ENCODE data around the gene LAMTOR4. TPM values are rescaled to one million over a fixed set of nuclear protein-coding genes. Genes with fewer than 3 reads are reported as not detected.

Gene LAMTOR4
- total and polyA plus RNA-seq, 7 experiments from 2014 or later = 132 to 555 (median 192) TPM

DNA sequence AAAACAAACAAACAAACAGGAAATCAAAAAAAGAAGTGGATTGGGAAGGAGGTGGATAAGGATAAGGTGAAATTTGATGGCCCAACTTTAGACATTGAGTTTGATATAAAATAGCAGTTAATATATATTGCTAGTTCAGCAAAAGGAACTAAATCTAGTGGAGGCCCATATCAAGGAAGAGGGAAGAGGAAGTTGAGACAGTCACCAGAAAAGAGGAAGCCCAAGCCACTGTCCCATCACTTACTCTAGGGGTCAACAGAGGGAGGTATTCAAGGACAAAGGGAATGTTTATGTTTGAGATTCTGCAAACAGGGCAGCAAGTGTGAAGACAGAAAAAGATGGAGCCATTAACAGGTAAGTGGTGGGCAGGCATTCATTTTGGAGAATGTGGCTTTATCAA lies 3.7 kb downstream of the LAMTOR4 start:
- peaks cover 17 to 33% of the 10 kb centered on the region in 2 donors for H3K4me1 ChIP-seq (ENCODE audit: control insufficient read depth in 2 of 2, insufficient read depth in 2 of 2, low read length in 2 of 2)
- no peak for DNase-seq
- Mint-ChIP-seq H3K27me3 (no peaks in the 10 kb centered on the region), H3K4me3 (peak overlapping the region in 5 of 10 donors; percentile 1 to 40 (median 16)), H3K4me1 (peaks cover 43 to 75% (median 63%) of the 10 kb centered on the region in 7 donors), H3K9me3 (no peaks in the 10 kb centered on the region), H3K27ac (peak overlapping the region in 8 of 9 donors; percentile 26 to 80 (median 66)), H3K36me3 (peaks cover 0 to 25% (median 15%) of the 10 kb centered on the region in 5 donors)
- ATAC-seq = no peak
- intact Hi-C loops (cut with micrococcal nuclease) = no loop called here
- peak overlapping the region; percentile 27 for H3K27ac ChIP-seq (ENCODE audit: low read depth, low read length)
- H3K4me3 ChIP-seq (ENCODE audit: low read length) = no peak overlapping the region
- H3K36me3 ChIP-seq (ENCODE audit: control insufficient read depth in 2 of 3, insufficient read depth in 3 of 3, low read length in 3 of 3) = peaks cover 0 to 49% (median 16%) of the 10 kb centered on the region in 3 experiments
- no peaks in the 10 kb centered on the region for H3K27me3 ChIP-seq (ENCODE audit: control insufficient read depth in 2 of 2, insufficient read depth in 2 of 2, low read length in 2 of 2)
- POLR2A ChIA-PET = interaction anchor here (0.6 to 23.1 kb wide), 3 partner anchors 11 to 28 kb away, joined by 3 to 383 read pairs (median 326); partner anchors contain the start of genes GAL3ST4, GPC2, STAG3 and TRAPPC14
- CTCF ChIA-PET = interaction anchor here (0.7 kb wide), 2 partner anchors 51 to 68 kb away, joined by 3 to 4 read pairs; partner anchors contain the start of gene MCM7
- H3K9me3 ChIP-seq (ENCODE audit: control insufficient read depth in 2 of 3, low read length in 3 of 3) = no peaks in the 10 kb centered on the region

DNA sequence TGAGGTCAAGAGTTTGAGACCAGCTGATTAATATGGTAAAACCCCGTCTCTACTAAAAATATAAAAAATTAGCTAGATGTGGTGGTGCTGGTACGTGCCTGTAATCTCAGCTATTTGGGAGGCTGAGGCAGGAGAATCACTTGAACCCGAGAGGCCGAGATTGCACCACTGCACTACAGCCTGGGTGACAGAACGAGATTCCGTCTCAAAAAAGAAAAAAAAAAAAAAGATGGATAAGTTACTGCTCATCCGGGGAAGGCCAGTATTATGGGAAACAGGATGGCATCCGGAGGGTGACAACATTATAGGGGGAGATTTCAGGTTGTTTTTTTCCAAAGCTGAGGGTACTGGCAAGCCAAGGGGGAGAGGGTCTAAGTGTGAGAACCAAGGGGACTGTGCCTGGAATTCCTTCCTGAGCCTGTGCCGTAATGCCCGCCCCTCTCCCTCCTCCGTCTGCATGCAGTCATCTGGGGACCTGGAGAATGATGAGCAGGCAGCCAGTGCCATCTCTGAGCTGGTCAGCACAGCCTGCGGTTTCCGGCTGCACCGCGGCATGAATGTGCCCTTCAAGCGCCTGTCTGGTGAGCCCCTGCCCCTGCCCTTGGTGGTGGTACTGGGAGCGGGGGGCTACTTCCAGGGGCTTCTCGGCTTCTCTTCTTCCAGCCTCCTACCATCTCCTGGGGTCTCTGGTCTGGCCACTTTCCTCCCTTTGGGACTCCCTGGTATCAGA lies 4.4 kb downstream of the LAMTOR4 start:
- DNase-seq = no peak

DNA sequence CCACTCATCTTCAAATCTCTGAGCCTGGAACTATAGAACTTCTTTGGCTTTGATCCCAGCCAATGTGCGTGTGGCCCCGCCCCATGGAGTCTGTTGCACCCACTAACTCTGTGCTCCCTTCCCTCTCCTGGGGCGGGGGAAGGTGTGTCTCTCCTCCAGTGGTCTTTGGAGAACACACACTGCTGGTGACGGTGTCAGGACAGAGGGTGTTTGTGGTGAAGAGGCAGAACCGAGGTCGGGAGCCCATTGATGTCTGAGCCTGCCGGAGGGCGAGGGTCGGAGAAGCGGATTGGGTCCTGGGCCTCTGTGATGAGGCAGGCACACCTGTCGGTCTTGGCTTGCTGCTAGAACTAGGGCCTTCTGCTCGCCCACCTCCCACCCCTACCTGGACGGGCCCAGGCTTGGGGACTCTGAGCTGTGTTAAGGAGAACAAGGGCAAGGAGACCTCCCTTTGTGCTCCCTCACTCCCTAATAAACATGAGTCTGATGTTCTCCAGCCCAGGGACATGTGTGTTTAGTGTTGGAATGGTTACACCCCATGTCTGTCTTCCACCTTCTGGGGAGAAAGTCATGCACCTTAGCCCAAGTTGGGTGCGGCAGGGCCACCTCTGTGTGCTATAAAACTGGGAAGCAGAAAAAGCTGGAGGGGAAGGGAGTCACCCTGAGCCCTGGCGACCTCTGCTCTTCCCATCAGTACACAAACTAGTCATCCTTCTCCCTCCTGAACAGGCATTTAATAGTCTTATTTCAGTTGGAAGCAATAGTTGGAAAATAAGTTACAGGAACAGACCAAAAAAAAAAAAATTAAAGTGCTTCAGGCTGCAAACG lies 5.2 kb downstream of the LAMTOR4 start:
- CTCF ChIA-PET = interaction anchor here (1.2 kb wide), 1 partner anchor 66 kb away, joined by 3 read pairs; the partner anchor contains the start of gene PVRIG
- Histone ChIP-seq H3K36me3 (ENCODE audit: control insufficient read depth in 2 of 3, insufficient read depth in 3 of 3, low read length in 3 of 3) (peaks cover 0 to 53% (median 16%) of the 10 kb centered on the region in 3 experiments), H3K27ac (ENCODE audit: low read depth, low read length) (no peak overlapping the region), H3K4me1 (ENCODE audit: control insufficient read depth in 2 of 2, insufficient read depth in 2 of 2, low read length in 2 of 2) (peaks cover 16 to 41% of the 10 kb centered on the region in 2 donors), H3K27me3 (ENCODE audit: control insufficient read depth in 2 of 2, insufficient read depth in 2 of 2, low read length in 2 of 2) (no peaks in the 10 kb centered on the region), H3K4me3 (ENCODE audit: low read length) (no peak overlapping the region), H3K9me3 (ENCODE audit: control insufficient read depth in 2 of 3, low read length in 3 of 3) (no peaks in the 10 kb centered on the region)
- DNase-seq (no peak), ATAC-seq (no peak)
- peak overlapping the region in 7 of 9 donors; percentile 26 to 82 (median 72) for H3K27ac Mint-ChIP-seq
- H3K4me1 Mint-ChIP-seq = peaks cover 48 to 76% (median 62%) of the 10 kb centered on the region in 7 donors
- intact Hi-C loops (cut with micrococcal nuclease) = no loop called here
- peaks cover 0 to 29% (median 15%) of the 10 kb centered on the region in 5 donors for H3K36me3 Mint-ChIP-seq
- POLR2A ChIA-PET = interaction anchor here (0.8 to 23.1 kb wide), 4 partner anchors 9 to 68 kb away, joined by 3 to 383 read pairs (median 165); partner anchors contain the start of genes GAL3ST4, GPC2, STAG3 and TRAPPC14
- H3K27me3 Mint-ChIP-seq = no peaks in the 10 kb centered on the region
- H3K4me3 Mint-ChIP-seq = no peak overlapping the region
- no peaks in the 10 kb centered on the region for H3K9me3 Mint-ChIP-seq

More for the DNA sequence above, 4.4 kb downstream of the LAMTOR4 start:
- no peak for ATAC-seq
- Histone ChIP-seq H3K27ac (ENCODE audit: low read depth, low read length) (peak overlapping the region; percentile 43), H3K4me1 (ENCODE audit: control insufficient read depth in 2 of 2, insufficient read depth in 2 of 2, low read length in 2 of 2) (peaks cover 17 to 38% of the 10 kb centered on the region in 2 donors), H3K9me3 (ENCODE audit: control insufficient read depth in 2 of 3, low read length in 3 of 3) (no peaks in the 10 kb centered on the region), H3K4me3 (ENCODE audit: low read length) (no peak overlapping the region), H3K36me3 (ENCODE audit: control insufficient read depth in 2 of 3, insufficient read depth in 3 of 3, low read length in 3 of 3) (peaks cover 0 to 49% (median 16%) of the 10 kb centered on the region in 3 experiments), H3K27me3 (ENCODE audit: control insufficient read depth in 2 of 2, insufficient read depth in 2 of 2, low read length in 2 of 2) (no peaks in the 10 kb centered on the region)
- Mint-ChIP-seq H3K4me1 (peaks cover 47 to 79% (median 67%) of the 10 kb centered on the region in 7 donors), H3K27me3 (no peaks in the 10 kb centered on the region), H3K9me3 (no peaks in the 10 kb centered on the region), H3K27ac (peak overlapping the region in 4 of 9 donors; percentile 26 to 82 (median 75)), H3K36me3 (peaks cover 0 to 29% (median 15%) of the 10 kb centered on the region in 5 donors), H3K4me3 (peak overlapping the region in 2 of 10 donors; percentile 23 to 34)
- ChIA-PET POLR2A (interaction anchor here (0.6 to 23.1 kb wide), 5 partner anchors 10 to 69 kb away, joined by 3 to 383 read pairs (median 4); partner anchors contain the start of genes GAL3ST4, GPC2, STAG3 and TRAPPC14), CTCF (interaction anchor here (0.7 to 1.2 kb wide), 3 partner anchors 52 to 69 kb away, joined by 3 to 4 read pairs (median 3); partner anchors contain the start of genes MCM7 and PVRIG)
- intact Hi-C loops (cut with micrococcal nuclease) = no loop called here

DNA sequence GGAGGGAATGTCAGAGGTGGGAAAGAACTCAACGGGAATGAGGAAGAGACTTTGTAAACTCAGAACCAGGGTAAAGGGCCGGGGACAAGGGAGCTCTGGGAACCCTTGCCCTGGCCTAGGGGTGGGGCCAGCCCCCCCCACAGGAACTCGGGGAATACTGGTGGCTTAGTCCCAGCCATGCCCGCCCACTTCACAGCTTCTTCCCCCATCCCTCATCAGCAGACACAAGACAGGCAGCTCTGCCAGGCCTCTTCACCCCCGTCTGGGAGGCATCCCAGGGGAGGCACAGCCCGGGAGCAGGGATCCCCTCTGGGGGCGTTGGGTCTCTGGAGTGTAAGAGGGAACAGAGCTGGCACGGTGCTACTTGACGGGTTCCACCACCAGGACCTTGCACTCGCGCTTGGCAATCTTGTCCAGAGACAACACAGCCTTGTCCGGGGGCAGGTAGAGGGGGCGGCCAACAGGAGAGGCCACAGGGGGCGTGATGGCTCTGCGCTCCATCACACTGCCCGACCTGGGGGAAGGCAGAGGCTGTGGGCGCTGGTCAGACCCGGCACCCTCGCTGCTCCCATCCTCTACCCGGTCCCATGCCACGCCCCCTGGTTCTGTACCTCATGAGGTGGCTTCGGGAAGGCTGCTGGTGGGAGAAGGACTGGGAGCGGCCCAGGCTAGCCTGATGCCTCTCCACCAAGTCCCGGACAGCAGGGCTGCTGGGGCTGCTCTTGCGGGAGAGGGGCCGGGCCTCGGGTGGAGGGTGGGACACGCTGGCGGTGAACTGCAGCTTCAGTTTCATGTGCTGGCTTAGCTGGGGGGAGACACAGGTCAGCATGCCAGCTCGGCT lies 6.2 kb downstream of the LAMTOR4 start:
- Mint-ChIP-seq H3K36me3 (peaks cover 0 to 29% (median 15%) of the 10 kb centered on the region in 5 donors), H3K27me3 (no peaks in the 10 kb centered on the region), H3K27ac (peak overlapping the region in 4 of 9 donors; percentile 52 to 86 (median 71)), H3K9me3 (no peaks in the 10 kb centered on the region), H3K4me1 (peaks cover 53 to 79% (median 68%) of the 10 kb centered on the region in 7 donors), H3K4me3 (peak overlapping the region in 5 of 10 donors; percentile 2 to 90 (median 84))
- peaks cover 14 to 41% of the 10 kb centered on the region in 2 donors for H3K4me1 ChIP-seq (ENCODE audit: control insufficient read depth in 2 of 2, insufficient read depth in 2 of 2, low read length in 2 of 2)
- H3K4me3 ChIP-seq (ENCODE audit: low read length) = no peak overlapping the region
- POLR2A ChIA-PET = interaction anchor here (0.6 to 23.1 kb wide), 4 partner anchors 8 to 67 kb away, joined by 3 to 383 read pairs (median 164); partner anchors contain the start of genes GAL3ST4, GPC2, STAG3 and TRAPPC14
- DNase-seq (no peak), ATAC-seq (no peak)
- peak overlapping the region; percentile 48 for H3K27ac ChIP-seq (ENCODE audit: low read depth, low read length)
- CTCF ChIA-PET = interaction anchor here (0.9 to 4.8 kb wide), 3 partner anchors 12 to 35 kb away, joined by 3 to 16 read pairs (median 4); partner anchors contain the start of gene GAL3ST4
- intact Hi-C loops (cut with micrococcal nuclease) = no loop called here
- no peaks in the 10 kb centered on the region for H3K9me3 ChIP-seq (ENCODE audit: control insufficient read depth in 2 of 3, low read length in 3 of 3)
- H3K36me3 ChIP-seq (ENCODE audit: control insufficient read depth in 2 of 3, insufficient read depth in 3 of 3, low read length in 3 of 3) = peaks cover 0 to 53% (median 16%) of the 10 kb centered on the region in 3 experiments
- H3K27me3 ChIP-seq (ENCODE audit: control insufficient read depth in 2 of 2, insufficient read depth in 2 of 2, low read length in 2 of 2) = no peaks in the 10 kb centered on the region

DNA sequence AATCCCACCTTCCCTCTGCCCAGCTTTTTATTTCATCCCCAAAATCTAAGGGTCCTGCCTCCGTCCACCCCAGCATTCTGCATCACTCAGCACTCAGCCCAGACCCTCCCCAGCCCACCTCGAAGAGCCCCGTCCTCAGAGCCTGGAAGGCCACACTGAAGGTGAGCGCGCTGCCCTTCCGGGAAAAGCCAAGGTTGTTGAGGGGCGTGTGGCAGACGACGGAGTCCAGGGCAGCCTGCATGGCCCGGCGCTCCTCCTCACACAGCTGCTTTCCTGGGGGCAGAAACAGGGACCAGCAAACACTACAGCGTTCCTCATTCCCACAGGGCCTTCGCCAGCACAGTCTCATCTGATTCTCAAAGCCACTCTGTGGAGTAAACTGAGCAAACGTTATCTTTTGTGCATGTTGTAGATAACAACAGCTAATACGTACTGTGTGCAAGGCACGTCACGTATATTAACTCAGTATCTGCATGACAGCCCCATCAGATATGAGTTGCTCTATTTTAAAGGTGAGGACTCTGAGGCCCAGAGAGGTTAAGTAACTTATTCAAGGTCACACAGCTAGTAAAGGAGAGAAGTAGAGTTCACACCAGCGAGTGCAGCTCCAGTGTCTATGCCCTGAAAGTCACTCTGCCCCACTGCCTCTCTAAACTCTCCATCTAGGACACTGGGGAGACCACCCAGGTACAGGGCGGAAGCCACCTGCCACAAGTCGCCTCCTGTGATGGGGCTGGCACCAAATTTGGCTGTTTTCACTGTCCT lies 7.0 kb downstream of the LAMTOR4 start:
- Histone ChIP-seq H3K36me3 (ENCODE audit: control insufficient read depth in 2 of 3, insufficient read depth in 3 of 3, low read length in 3 of 3) (peaks cover 0 to 53% (median 16%) of the 10 kb centered on the region in 3 experiments), H3K4me1 (ENCODE audit: control insufficient read depth in 2 of 2, insufficient read depth in 2 of 2, low read length in 2 of 2) (peaks cover 7 to 33% of the 10 kb centered on the region in 2 donors), H3K27me3 (ENCODE audit: control insufficient read depth in 2 of 2, insufficient read depth in 2 of 2, low read length in 2 of 2) (no peaks in the 10 kb centered on the region), H3K4me3 (ENCODE audit: low read length) (no peak overlapping the region), H3K9me3 (ENCODE audit: control insufficient read depth in 2 of 3, low read length in 3 of 3) (no peaks in the 10 kb centered on the region), H3K27ac (ENCODE audit: low read depth, low read length) (peak overlapping the region; percentile 88)
- H3K4me3 Mint-ChIP-seq = peak overlapping the region in 9 of 10 donors; percentile 33 to 93 (median 86)
- H3K36me3 Mint-ChIP-seq = peaks cover 0 to 24% (median 9%) of the 10 kb centered on the region in 5 donors
- no peaks in the 10 kb centered on the region for H3K9me3 Mint-ChIP-seq
- CTCF ChIA-PET = interaction anchor here (0.9 to 4.8 kb wide), 5 partner anchors 12 to 62 kb away, joined by 3 to 16 read pairs (median 4); partner anchors contain the start of genes GAL3ST4, GPC2 and STAG3
- intact Hi-C loops (cut with micrococcal nuclease) = no loop called here
- DNase-seq (no peak), ATAC-seq (no peak)
- peaks cover 45 to 79% (median 65%) of the 10 kb centered on the region in 7 donors for H3K4me1 Mint-ChIP-seq
- H3K27ac Mint-ChIP-seq = peak overlapping the region in 8 of 9 donors; percentile 43 to 89 (median 78)
- H3K27me3 Mint-ChIP-seq = no peaks in the 10 kb centered on the region
- POLR2A ChIA-PET = interaction anchor here (1.7 to 23.1 kb wide), 4 partner anchors 5 to 55 kb away, joined by 5 to 383 read pairs (median 326); partner anchors contain the start of genes GAL3ST4, GPC2, LAMTOR4 and STAG3
